Activated T-cell treated with anti-CD3 and anti-CD28 coated beads for 48 hours (primary cell): ENCODE data around the gene DNAJC10.
"Not testable (repeated sequence)": the region's sequence is repeated elsewhere in the genome, so short reads cannot be mapped to it uniquely, and the experiment has no call there.

Experiments
- DNase-seq: peaks from one replicate; pipeline ENCODE4 v3.0.0-alpha.2; 2020; ENCODE audit warnings: low read depth

DNAJC10 gene

GRCh38 chr2:182715892-182716649, at the start of gene DNAJC10:
Gene DNAJC10 (plus strand): TSS chr2:182716257. CDS start chr2:182718087, 1,830 bp downstream.
- DNase-seq: peak; percentile 81

- no peak for DNase-seq
Observed at GRCh38 chr2:182666674-182667314, 49.3 kb upstream of the DNAJC10 start.

- no peak for DNase-seq
Observed at GRCh38 chr2:182667315-182667695, 48.8 kb upstream of the DNAJC10 start.

GRCh38 chr2:182668671-182669070, 47.4 kb upstream of the DNAJC10 start:
- no peak for DNase-seq

GRCh38 chr2:182672466-182673165, 43.4 kb upstream of the DNAJC10 start:
- no peak for DNase-seq

- DNase-seq: no peak
Observed at GRCh38 chr2:182680837-182681236, 35.2 kb upstream of the DNAJC10 start.

GRCh38 chr2:182682210-182682609, 33.8 kb upstream of the DNAJC10 start:
- DNase-seq: no peak

GRCh38 chr2:182685559-182685958, 30.5 kb upstream of the DNAJC10 start:
- DNase-seq: no peak

- not testable (repeated sequence) for DNase-seq
Observed at GRCh38 chr2:182686763-182687162, 29.3 kb upstream of the DNAJC10 start.

GRCh38 chr2:182694189-182694588, 21.9 kb upstream of the DNAJC10 start:
- no peak for DNase-seq

- DNase-seq: no peak
Observed at GRCh38 chr2:182695776-182696175, 20.3 kb upstream of the DNAJC10 start.

GRCh38 chr2:182698671-182699070, 17.4 kb upstream of the DNAJC10 start:
- no peak for DNase-seq

- no peak for DNase-seq
Observed at GRCh38 chr2:182705761-182706160, 10.3 kb upstream of the DNAJC10 start.

GRCh38 chr2:182706751-182707150, 9.3 kb upstream of the DNAJC10 start:
- DNase-seq: no peak

GRCh38 chr2:182713601-182714000, 2.5 kb upstream of the DNAJC10 start:
- DNase-seq: no peak

- no peak for DNase-seq
Observed at GRCh38 chr2:182715121-182715891, 751 bp upstream of the DNAJC10 start.

GRCh38 chr2:182716650-182716979, 558 bp downstream of the DNAJC10 start:
- DNase-seq: peak; percentile 2

GRCh38 chr2:182717416-182717815, 1.4 kb downstream of the DNAJC10 start:
- no peak for DNase-seq

GRCh38 chr2:182717816-182718215, 1.8 kb downstream of the DNAJC10 start:
- DNase-seq: no peak

- no peak for DNase-seq
Observed at GRCh38 chr2:182718459-182718858, 2.4 kb downstream of the DNAJC10 start.

GRCh38 chr2:182719116-182719515, 3.1 kb downstream of the DNAJC10 start:
- not testable (repeated sequence) for DNase-seq

GRCh38 chr2:182724656-182725055, 8.6 kb downstream of the DNAJC10 start:
- DNase-seq: no peak
